NCI-H82 treated with DMSO at 0.1 percent for 48 hours (cell line): ENCODE results near the gene INTS14.
"Not testable (repeated sequence)": the region's sequence is repeated elsewhere in the genome, so short reads cannot be mapped to it uniquely, and the experiment has no call there.

Experiments used
- DNase-seq: peaks from one replicate; lab custom pipeline; 2025; ENCODE audit not compliant: unreplicated experiment; lab: John Stamatoyannopoulos, UW

Gene INTS14

DNA sequence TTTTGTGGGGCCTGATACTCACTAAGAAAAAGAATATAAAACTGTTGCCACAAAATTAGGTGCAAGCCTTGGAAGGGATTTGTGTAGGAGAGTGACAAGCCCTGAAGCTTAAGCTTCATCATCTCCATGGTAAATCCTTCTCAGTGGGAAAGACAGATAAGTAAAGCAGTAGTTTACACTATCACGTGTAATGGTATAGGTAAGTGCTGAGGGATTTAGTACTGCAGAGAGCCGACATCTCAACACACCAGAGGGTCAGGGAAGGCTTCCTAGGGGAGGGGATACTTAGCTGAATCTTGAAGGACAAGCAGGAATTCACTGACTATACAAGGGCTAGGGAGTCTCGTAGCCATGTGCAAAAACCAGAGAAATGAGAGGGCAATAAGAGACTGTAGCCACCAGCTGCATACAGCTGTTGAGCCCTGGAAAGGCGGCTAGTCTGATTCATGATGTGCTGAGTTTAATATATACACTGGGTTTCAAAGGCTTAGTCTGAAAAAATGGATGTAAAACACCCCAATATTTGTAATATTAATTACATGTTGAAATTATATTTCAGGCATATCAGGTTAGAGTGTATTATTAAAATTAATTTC, 21.9 kb upstream of the INTS14 start:
- DNase-seq, result peak; percentile 79

DNA sequence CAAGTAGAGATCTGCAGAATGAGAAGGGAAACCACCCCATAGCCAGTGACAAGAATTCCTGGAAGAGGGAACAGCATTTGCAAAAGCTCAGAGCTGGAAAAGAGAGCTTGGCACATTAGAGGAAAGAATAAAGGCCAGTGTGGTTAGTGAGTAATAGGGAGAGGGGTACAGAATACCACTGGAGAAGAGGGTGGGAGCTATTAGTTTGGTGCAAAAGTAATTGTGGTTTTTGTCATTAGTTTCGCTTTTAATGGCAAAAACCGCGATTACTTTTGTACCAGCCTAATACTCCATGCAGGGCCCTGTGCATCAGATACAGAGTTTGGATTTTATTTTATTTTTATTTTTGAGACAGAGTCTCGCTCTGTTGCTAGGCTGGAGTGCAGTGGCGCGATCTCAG, 20.6 kb upstream of the INTS14 start:
- no peak for DNase-seq

GRCh38 chr15:65630760-65631159, 19.8 kb upstream of the INTS14 start:
- DNase-seq, result no peak

DNA sequence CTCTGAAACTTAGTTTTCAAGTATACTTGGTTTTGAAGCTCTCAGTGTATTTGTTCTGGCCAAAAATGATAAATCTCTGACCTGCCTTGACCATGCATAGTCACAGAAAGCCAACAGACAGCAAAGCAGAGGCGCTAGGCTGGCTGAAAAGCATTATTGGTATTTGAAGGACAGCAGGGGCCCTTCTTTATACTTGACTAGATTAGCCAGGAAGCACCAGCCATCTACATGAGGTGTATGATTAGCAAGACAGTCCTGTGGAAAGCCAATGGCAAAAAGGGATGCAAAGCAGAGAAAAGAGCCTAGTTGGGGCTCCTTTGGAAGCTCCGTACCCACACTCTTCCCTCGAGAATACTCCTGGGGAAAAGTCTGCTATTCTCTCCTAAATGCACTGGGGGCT, 18.6 kb upstream of the INTS14 start:
- DNase-seq, result no peak

GRCh38 chr15:65626856-65627255, 15.9 kb upstream of the INTS14 start:
- no peak for DNase-seq

- DNase-seq, result no peak
These were observed 12.2 kb upstream of the INTS14 start for GRCh38 chr15:65623103-65623502.

GRCh38 chr15:65621638-65622037, 10.7 kb upstream of the INTS14 start, which contains the start of gene SLC24A1:
TSS of gene SLC24A1 (plus strand) at chr15:65621938. CDS start at chr15:65624081, 2,143 bp downstream.
- no peak for DNase-seq

DNA sequence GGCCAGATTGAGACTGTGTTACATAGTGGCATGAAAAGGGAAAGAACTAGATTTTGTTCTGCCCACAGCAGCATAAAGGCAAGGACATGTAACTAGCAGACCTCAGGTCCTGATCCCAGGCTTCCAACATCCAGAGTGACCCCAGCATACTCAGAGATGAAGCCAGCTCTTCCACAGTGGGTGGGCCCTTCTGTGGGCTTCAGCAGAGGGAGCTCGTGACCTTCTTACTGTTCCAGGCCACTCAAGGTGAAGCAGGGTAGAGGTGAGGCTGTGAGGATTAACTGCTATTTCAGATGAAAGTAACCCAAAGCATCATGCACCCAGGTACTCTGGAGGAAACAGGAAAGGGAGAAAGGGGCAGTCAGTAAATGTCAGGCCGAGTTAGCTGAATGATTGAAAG, 9.9 kb upstream of the INTS14 start:
- DNase-seq, result no peak

DNA sequence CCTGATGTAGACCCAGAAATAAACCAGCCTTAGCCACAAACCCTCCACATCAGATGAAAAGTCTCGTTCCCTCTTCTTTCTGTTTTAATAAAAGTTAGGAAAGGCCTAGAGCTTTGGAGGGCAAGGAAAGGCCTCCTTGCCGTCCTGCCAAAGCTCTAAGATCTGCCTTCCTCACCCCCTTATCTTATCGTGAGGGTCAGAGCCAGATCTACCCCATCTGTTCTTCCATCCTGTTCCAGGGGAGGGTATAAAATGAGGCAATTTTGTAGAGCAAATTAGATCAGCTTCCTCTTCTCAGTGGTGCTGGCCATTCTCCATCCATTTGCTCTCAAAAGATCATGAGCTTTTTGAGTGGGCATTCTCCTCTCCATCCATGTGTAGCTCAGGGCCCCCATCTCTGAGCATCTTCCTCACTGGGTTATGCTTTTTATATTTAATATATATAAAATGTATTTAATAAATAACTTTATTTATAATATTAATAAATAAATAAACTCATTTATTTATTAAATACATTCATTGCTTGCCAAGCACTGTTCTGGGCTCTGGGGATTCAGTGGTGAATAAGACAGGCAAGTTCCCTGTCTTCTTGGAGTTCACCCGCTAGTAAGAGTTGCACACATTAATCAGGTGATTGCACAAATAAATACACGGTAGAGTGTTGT, 8.8 kb upstream of the INTS14 start:
- no peak for DNase-seq

- DNase-seq, result no peak
These were observed 7.7 kb upstream of the INTS14 start for GRCh38 chr15:65618560-65619109.

- DNase-seq, result not testable (repeated sequence)
These were observed 5.0 kb upstream of the INTS14 start for GRCh38 chr15:65615887-65616286.

DNA sequence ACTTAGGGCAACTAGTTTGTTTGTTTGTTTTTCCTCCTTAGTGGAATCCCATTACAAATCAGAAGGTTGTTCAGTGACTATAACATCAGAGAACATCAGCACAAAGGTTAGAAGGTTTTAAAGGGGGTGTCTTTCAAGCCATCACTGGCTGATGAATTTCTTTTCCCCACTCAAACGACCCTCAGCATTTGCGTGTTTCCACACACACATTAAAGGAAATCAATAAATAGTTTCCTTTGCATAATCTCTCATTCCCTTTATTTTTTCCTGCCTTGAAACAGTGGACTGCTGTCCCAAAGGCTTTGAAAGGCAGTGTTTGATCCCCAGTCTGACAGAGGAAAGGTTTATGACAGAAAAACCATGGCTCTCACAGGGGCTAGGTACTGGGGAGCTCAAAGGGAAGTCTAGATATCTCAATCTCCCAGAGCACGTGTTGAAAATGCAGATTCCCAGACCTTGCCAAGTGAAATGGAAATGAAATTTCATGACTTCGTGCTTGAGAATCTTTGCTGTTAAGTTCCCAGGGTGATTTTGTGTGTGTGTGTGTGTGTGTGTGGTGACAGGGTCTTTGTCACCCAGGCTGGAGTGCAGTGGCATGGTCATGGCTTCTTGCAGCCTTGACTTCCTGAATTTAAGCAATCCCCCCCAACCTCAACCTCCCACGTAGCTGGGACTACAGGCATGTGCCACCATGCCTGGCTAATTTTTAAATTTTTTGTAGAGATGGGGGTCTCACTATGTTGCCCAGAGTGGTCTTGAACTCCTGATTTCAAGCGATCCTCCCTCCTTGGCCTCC, 2.2 kb upstream of the INTS14 start:
- DNase-seq, result no peak

DNA sequence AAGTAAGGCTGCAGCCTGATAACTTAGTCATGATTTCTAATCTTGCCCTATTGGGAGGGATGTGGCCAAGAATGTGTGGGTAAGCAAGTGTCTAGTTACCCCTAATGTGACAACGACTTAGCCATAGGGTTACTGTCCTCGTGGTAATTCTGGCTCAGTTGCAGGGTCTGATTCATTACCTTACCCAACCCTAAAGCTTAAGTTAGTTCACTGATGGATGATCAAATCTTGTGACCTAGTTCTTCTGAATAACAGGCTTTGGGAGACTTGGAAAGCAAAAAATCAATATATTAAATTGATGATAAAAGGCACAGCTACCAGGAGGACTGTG, 1.6 kb upstream of the INTS14 start:
- no peak for DNase-seq

DNA sequence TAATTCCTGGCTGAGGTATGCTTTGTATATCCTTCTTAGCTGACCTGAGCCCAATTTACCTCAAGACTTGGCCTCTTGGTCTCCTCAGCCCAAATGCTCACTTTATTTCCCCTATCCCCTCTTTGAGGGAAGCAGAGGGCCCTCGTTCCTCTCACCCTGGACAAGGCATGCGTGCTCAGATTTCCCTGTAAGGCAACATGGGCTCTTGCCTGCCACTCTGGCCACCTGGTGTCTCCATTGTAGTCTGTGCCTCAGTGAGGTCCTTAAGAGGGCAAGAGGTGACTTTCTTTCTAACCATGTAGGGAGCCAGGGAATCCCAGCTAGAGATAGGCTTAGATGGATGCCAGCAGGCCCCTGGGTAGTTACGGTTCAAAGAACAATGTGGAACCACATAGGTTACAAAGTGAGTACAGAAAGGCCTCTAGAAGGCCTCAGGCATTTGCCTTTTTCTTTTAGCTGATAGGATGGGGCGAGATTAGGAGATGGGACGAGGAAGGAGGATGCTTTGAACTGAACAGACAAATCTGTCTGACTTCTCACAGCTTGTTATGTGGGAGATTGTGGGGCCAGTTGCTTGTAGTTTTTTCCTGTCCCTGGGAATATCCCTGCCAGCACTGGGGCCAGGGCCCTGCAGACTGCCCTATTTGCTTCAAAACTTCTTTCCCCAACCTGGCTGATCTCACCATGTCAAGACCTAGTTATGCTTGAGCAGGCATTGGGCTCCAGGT, 1.1 kb upstream of the INTS14 start:
- DNase-seq, result no peak

GRCh38 chr15:65603559-65603958, 7.4 kb downstream of the INTS14 start:
- no peak for DNase-seq

- no peak for DNase-seq
These were observed 7.8 kb downstream of the INTS14 start for GRCh38 chr15:65603134-65603533.

- no peak for DNase-seq
These were observed 11.3 kb downstream of the INTS14 start for GRCh38 chr15:65599677-65600076.

- DNase-seq, result no peak
These were observed 12.5 kb downstream of the INTS14 start for GRCh38 chr15:65598468-65598867.

DNA sequence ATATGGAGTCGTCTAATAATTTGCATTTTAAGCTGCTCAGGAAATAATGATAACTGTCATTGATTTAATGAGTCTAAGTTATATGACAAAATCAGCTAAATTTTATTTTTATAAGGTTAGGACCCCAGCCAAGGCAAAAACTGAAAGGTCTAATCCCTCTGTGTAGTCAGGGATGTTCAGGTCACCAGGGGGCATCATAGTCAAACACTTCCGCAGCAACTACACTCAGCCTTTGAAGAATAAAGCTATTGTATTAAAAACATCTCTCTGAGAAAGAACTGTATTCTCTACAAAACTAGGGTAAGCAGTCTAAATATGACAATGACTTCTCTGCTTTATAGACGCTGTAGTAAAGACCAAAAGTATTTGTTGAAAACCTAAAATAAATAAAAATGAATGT, 15.0 kb downstream of the INTS14 start:
- DNase-seq, result no peak

DNA sequence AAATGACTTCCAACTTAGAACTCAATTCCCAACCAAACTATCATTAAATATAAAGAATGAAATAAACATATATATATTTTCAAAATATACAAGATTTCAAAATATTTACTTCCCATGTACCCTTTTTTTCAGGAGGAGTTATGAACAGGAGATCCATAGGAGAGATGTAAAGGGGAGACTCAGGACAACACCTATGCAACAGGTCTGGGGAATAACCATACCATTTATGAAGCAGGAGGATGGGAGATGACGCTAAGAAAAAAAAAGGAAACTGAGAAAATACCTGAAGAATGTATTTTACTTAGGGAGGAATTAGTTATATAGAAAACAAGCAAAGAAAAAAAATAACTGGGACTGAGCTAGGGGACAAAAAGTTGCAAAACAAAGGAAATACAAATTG, 23.8 kb downstream of the INTS14 start:
- no peak for DNase-seq

GRCh38 chr15:65584241-65584640, 26.7 kb downstream of the INTS14 start:
- DNase-seq, result no peak
